OCI-LY7 (cell line): Measurements from ENCODE around the gene DNAH6. TPM values are rescaled to one million over a fixed set of nuclear protein-coding genes. Genes with fewer than 3 reads are reported as not detected.

ENCODE experiments used
- BruUV-seq: library from RNA; stranded (reverse); fragments of 400-500 nt; replicated peaks from 2 replicates; lab custom pipeline; 2021; lab: Mats Ljungman, UMichigan
- CTCF ChIA-PET: fragments of 300-600 bp; sonication (Branson Sonifier 250); formaldehyde crosslinking; loops from one replicate; lab custom pipeline; 2022; ENCODE audit warnings: antibody characterized with exemption; ENCODE audit not compliant: unreplicated experiment; lab: Charles Lee
- POLR2A ChIA-PET: fragments of 300-600 bp; sonication (Branson Sonifier 250); formaldehyde crosslinking; loops from one replicate; lab custom pipeline; 2022; ENCODE audit warnings: antibody characterized with exemption; lab: Charles Lee
- DNase-seq: peaks from one replicate; pipeline ENCODE4 v3.0.0-alpha.2; 2015; ENCODE audit warnings: low spot score
- H2AFZ ChIP-seq: fragments of 200-600 bp; sonication (generic), shearing (Covaris generic); 2 replicates; pipeline ENCODE4 v1.6.1; 2014; ENCODE audit warnings: mild to moderate bottlenecking, antibody characterized with exemption, low read length, moderate library complexity
- H3K27ac ChIP-seq: fragments of 200-600 bp; sonication (generic); 2 replicates; pipeline ENCODE4 v1.5.1; 2014; ENCODE audit warnings: mixed run types, low read depth, mild to moderate bottlenecking, moderate library complexity, low read length, inconsistent platforms; ENCODE audit not compliant: poor library complexity, severe bottlenecking
- H3K36me3 ChIP-seq: fragments of 200-600 bp; sonication (generic); 2 replicates; pipeline ENCODE4 v1.6.1; 2014; ENCODE audit warnings: mild to moderate bottlenecking, antibody characterized with exemption, low read length, moderate library complexity, mixed read lengths; ENCODE audit not compliant: insufficient read depth
- H3K4me1 ChIP-seq: fragments of 200-600 bp; sonication (generic); 2 replicates; pipeline ENCODE4 v1.5.1; 2014; ENCODE audit warnings: mild to moderate bottlenecking, low read length; ENCODE audit not compliant: insufficient read depth, poor library complexity, severe bottlenecking
- H3K4me2 ChIP-seq: fragments of 200-600 bp; sonication (generic); 2 replicates; pipeline ENCODE4 v1.6.1; 2014; ENCODE audit warnings: mild to moderate bottlenecking, low read length
- H3K4me3 ChIP-seq: fragments of 200-600 bp; sonication (generic); 2 replicates; pipeline ENCODE4 v1.5.1; 2014; ENCODE audit warnings: mild to moderate bottlenecking, low read depth, low read length; ENCODE audit not compliant: poor library complexity, severe bottlenecking
- H3K79me2 ChIP-seq: fragments of 200-600 bp; sonication (generic); 2 replicates; pipeline ENCODE4 v1.6.1; 2016; ENCODE audit warnings: low read depth, mild to moderate bottlenecking, low read length, moderate library complexity, mixed read lengths; ENCODE audit not compliant: insufficient read depth
- H3K9me2 ChIP-seq: fragments of 200-600 bp; sonication (generic); 2 replicates; pipeline ENCODE4 v1.6.1; 2016; ENCODE audit warnings: mild to moderate bottlenecking, low read length, mixed read lengths; ENCODE audit not compliant: insufficient read depth
- H3K9me3 ChIP-seq: fragments of 200-600 bp; sonication (generic); 2 replicates; pipeline ENCODE4 v1.6.1; 2014; ENCODE audit warnings: mild to moderate bottlenecking, mixed run types, low read length, mixed read lengths
- H4K20me1 ChIP-seq: fragments of 200-600 bp; sonication (generic); 2 replicates; pipeline ENCODE4 v1.6.1; 2014; ENCODE audit warnings: mild to moderate bottlenecking, antibody characterized with exemption, low read length, moderate library complexity, mixed read lengths; ENCODE audit not compliant: insufficient read depth
- CTCF ChIP-seq: fragments of 200-600 bp; sonication (generic); conservative IDR thresholded peaks from 2 replicates; pipeline ENCODE4 v1.5.1; 2014; ENCODE audit warnings: mild to moderate bottlenecking, antibody characterized with exemption, low read length, moderate library complexity, mixed read lengths
- EZH2phosphoT487 ChIP-seq: fragments of 200-600 bp; sonication (generic); IDR thresholded peaks from 2 replicates; pipeline ENCODE4 v1.6.1; 2018; ENCODE audit warnings: low read depth, borderline replicate concordance, mild to moderate bottlenecking, mixed run types, antibody characterized with exemption, low read length, moderate library complexity, mixed read lengths
- intact Hi-C: fragments of 100-400 bp; cut with micrococcal nuclease; formaldehyde crosslinking; loops from one replicate; pipeline ENCODE4 v1.10.0; 2022; ENCODE audit not compliant: unreplicated experiment
- total RNA-seq, 2 experiments: library from RNA; depleted of rRNA in 1 of 2; stranded (reverse); fragments of >200 nt in 1 of 2; shearing (Covaris generic) in 1 of 2; gene quantifications; 2 replicates each; pipeline ENCODE4 v1.2.3, GENCODE V29; 2014 to 2022

The DNAH6 gene
- total RNA-seq, 2 experiments from 2014 or later, result 0.63 to 1.6 TPM

- intact Hi-C loops, result no loop called here
- Histone ChIP-seq H4K20me1 (no peaks in the 10 kb centered on the region), H3K36me3 (no peaks in the 10 kb centered on the region), H3K27ac (no peak overlapping the region), H3K4me1 (no peaks in the 10 kb centered on the region), H3K4me2 (no peak overlapping the region), H3K4me3 (no peak overlapping the region), H2AFZ (no peak overlapping the region), H3K79me2 (no peaks in the 10 kb centered on the region), H3K9me3 (no peaks in the 10 kb centered on the region), H3K9me2 (no peaks in the 10 kb centered on the region)
- DNase-seq, result no peak
- no peak for TF ChIP-seq EZH2phosphoT487
- no peak for TF ChIP-seq CTCF
- ChIA-PET CTCF (no interaction called here), POLR2A (interaction anchor here (0.7 to 0.8 kb wide), 2 partner anchors 13 to 16 kb away, joined by 3 read pairs; no protein-coding TSS in a partner anchor)
- no TSS peak for BruUV-seq
Measured at GRCh38 chr2:84527137-84528129, 11.1 kb downstream of the DNAH6 start.

GRCh38 chr2:84532291-84532690 is 16.0 kb downstream of the DNAH6 start:
- Histone ChIP-seq H4K20me1 (no peaks in the 10 kb centered on the region), H2AFZ (no peak overlapping the region), H3K4me1 (no peaks in the 10 kb centered on the region), H3K27ac (no peak overlapping the region), H3K79me2 (no peaks in the 10 kb centered on the region), H3K36me3 (no peaks in the 10 kb centered on the region), H3K4me2 (no peak overlapping the region), H3K4me3 (no peak overlapping the region), H3K9me2 (no peaks in the 10 kb centered on the region), H3K9me3 (no peaks in the 10 kb centered on the region)
- CTCF ChIA-PET, result no interaction called here
- intact Hi-C loops, result no loop called here
- POLR2A ChIA-PET, result no interaction called here
- DNase-seq, result no peak
- no TSS peak for BruUV-seq
- no peak for TF ChIP-seq EZH2phosphoT487
- no peak for TF ChIP-seq CTCF

- no peak overlapping the region for H2AFZ ChIP-seq
- no peak overlapping the region for H3K4me2 ChIP-seq
- TF ChIP-seq CTCF (no peak), EZH2phosphoT487 (no peak)
- ChIA-PET POLR2A (no interaction called here), CTCF (no interaction called here)
- no peaks in the 10 kb centered on the region for H3K9me2 ChIP-seq
- H3K4me3 ChIP-seq, result no peak overlapping the region
- no peak overlapping the region for H3K27ac ChIP-seq
- intact Hi-C loops, result no loop called here
- H3K79me2 ChIP-seq, result no peaks in the 10 kb centered on the region
- H4K20me1 ChIP-seq, result no peaks in the 10 kb centered on the region
- no peak for DNase-seq
- no peaks in the 10 kb centered on the region for H3K9me3 ChIP-seq
- no TSS peak for BruUV-seq
- H3K4me1 ChIP-seq, result no peaks in the 10 kb centered on the region
- H3K36me3 ChIP-seq, result no peaks in the 10 kb centered on the region
Measured at GRCh38 chr2:84534225-84534624, 17.9 kb downstream of the DNAH6 start.
